GM12864 (cell line): ENCODE measurements around the gene TIPARP.

ENCODE experiments used
- DNase-seq: peaks from one replicate; pipeline ENCODE4 v3.0.0-alpha.2; 2011; ENCODE audit warnings: low read depth
- H3K4me3 ChIP-seq: 2 replicates; pipeline ENCODE4 v1.5.1; 2011; ENCODE audit warnings: mild to moderate bottlenecking, low read depth, low read length, control low read depth
- CTCF ChIP-seq: IDR thresholded peaks from 2 replicates; pipeline ENCODE4 v1.5.1; 2011; ENCODE audit warnings: low read depth, mild to moderate bottlenecking, moderate library complexity, low read length, control low read depth, inconsistent platforms; ENCODE audit errors: missing control alignments

The TIPARP gene

DNA sequence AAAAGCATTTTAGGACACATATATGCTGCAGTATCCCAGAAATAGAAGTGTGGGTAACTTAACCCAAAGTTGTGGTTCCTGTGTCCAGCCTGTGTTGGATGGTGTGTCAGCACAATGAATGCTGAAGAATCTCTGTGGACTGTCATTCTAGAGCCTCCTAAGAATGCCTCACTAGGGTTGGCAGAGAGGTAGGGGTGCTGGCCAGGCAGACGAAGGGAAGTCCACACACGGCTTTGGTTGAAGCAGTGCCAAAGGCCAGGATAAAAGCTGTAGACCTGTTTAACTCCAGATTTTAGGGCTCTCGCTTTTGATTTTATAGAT lies 43.7 kb upstream of the TIPARP start:
- no peak overlapping the region for H3K4me3 ChIP-seq
- no peak for TF ChIP-seq CTCF
- no peak for DNase-seq

- no peak for DNase-seq
- no peak for TF ChIP-seq CTCF
- H3K4me3 ChIP-seq: no peak overlapping the region
Observed at GRCh38 chr3:156631323-156631722, 43.1 kb upstream of the TIPARP start.

DNA sequence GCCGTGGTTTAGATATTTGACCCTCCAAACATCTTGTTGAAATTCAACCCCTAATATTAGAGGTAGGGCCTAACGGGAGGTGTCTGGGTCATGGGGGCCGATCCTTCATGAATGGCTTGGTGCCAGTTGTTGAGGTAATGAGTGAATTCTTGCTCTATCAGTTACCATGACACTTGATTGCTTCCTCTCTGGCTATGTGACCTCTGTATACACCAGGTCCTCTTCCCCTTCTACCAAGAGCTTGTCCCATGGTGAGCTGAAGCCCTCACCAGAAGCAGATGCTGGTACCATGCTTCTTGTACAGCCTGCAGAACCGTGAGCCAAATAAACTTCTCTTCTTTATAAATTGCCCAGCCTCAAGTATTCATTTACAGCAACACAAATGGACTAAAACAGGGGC lies 41.8 kb upstream of the TIPARP start:
- DNase-seq: no peak
- TF ChIP-seq CTCF: no peak
- no peak overlapping the region for H3K4me3 ChIP-seq

GRCh38 chr3:156633335-156633734 lies 41.1 kb upstream of the TIPARP start:
- no peak for TF ChIP-seq CTCF
- DNase-seq: no peak

DNA sequence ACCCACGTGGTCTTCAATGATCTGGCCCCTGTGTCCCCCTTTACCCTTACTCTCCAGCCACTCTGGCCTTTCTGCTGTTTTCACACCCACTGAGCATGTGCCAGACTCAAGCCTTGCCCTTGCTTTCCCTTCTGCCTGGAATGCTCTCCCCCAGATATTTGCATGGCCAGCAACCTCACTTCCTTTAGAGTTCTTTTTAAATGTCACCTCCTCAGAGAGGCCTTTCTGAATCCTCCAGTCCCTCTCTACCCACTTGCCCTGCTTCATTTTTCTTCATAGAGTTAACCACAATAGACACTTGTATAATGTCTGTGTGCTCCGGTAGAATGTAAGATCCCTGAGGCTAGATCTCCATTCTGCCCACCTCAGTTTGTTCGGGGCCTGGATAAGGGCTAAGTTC lies 39.4 kb upstream of the TIPARP start:
- no peak for TF ChIP-seq CTCF
- no peak for DNase-seq
- no peak overlapping the region for H3K4me3 ChIP-seq

More at GRCh38 chr3:156633335-156633734, 41.1 kb upstream of the TIPARP start:
- no peak overlapping the region for H3K4me3 ChIP-seq

- H3K4me3 ChIP-seq: no peak overlapping the region
- no peak for TF ChIP-seq CTCF
- DNase-seq: no peak
Observed at GRCh38 chr3:156635973-156636372, 38.4 kb upstream of the TIPARP start.

DNA sequence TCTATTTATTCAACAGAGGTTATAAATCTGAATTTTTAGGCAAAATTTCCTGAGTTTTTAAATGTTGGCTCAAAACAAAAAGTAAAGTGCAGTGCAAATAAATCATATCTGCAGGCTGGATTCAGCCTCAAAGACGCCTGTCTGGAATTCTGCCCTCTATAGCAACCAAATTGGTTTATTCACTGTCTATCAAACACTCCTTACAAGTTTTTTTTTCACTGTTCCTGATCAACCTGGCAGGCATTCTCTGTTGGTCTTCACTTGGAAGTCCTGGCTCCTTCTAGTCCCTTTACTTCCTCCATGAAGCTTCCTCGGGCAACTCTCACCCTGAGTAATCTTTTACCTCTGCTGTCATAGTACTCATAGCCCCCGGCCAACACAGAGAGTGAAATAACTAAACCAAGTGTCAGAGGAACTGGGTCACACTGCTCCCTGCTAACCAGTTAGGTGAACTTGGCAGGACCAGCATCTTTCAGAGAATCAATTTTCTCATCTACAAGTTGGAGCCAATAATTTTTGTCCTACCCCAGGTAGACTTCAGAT lies 36.8 kb upstream of the TIPARP start:
- DNase-seq: no peak
- TF ChIP-seq CTCF: no peak
- no peak overlapping the region for H3K4me3 ChIP-seq
